ENCODE results near the gene PYHIN1. TPM values are rescaled to one million over a fixed set of nuclear protein-coding genes. Genes with fewer than 3 reads are reported as not detected.
"Not testable (repeated sequence)": the region's sequence is repeated elsewhere in the genome, so short reads cannot be mapped to it uniquely, and the experiment has no call there.

PYHIN1 gene
- total RNA-seq, 1 donor from 2014 or later, result 0.22 TPM

DNA sequence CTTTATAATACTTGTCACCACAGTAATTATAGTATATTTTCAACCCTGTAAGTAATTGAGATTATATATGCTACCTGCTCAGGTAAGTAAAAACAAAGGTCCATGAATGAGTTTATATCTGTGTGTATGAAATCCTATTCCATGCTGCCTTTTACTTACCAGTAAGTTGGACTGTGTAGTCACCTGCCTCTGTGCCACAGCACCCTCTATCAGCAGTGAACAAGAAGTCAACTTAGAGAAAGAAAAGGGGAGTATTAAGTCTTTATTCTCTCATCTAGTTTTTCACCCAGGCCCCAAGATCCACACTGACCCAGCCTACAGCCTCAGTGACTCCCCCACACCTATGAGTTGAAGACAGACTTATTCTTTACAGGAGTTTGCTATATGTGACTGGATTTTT lies 41.5 kb downstream of the PYHIN1 start:
- no peak for ATAC-seq (ENCODE audit: poor library complexity)
- intact Hi-C loops (cut with DNase I), result no loop called here
- DNase-seq, result no peak

GRCh38 chr1:158976219-158976618 lies 44.9 kb downstream of the PYHIN1 start:
- DNase-seq (no peak), ATAC-seq (ENCODE audit: poor library complexity) (no peak)
- intact Hi-C loops (cut with DNase I), result no loop called here

DNA sequence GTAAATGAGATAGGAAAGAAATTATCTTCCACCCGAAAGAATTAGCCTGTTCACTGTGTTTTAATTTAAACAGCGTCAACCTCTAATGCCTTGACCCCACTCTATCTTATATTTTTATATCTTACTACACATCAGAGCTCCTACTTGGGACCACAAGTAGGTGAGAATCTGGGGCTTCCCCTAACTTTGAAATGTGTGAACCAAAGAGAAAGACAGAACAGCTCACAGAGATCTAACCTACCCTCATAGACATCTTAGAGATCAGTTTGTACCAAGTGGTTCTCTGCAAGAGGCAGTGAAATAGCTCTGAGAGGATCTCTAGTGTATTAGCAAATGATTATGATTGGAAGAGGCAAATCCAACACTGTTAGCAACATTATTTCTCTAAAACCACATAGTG lies 47.4 kb downstream of the PYHIN1 start:
- DNase-seq, result no peak
- intact Hi-C loops (cut with DNase I), result no loop called here
- ATAC-seq (ENCODE audit: poor library complexity), result no peak

DNA sequence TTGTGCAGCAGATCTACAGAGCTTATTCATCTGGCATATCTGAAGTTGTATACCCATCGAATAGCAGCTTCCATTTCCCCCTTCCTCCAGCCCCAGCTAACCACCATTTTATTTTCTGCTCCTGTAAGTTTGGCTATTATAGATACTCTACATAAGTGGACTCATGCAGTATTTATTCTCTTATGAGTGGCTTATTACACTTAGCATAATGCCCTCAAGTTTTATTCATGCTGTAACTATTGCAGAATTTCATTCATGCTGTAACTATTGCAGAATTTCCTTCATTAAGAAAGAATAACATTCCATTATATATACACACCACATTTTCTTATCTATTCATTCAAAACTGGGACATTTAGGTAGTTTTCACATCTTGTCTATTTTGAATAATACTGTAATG lies 47.9 kb downstream of the PYHIN1 start:
- ATAC-seq (ENCODE audit: poor library complexity) (no peak), DNase-seq (no peak)
- intact Hi-C loops (cut with DNase I), result no loop called here

GRCh38 chr1:158983235-158983634 lies 51.9 kb downstream of the PYHIN1 start:
- intact Hi-C loops (cut with DNase I), result no loop called here
- DNase-seq (no peak), ATAC-seq (ENCODE audit: poor library complexity) (no peak)

DNA sequence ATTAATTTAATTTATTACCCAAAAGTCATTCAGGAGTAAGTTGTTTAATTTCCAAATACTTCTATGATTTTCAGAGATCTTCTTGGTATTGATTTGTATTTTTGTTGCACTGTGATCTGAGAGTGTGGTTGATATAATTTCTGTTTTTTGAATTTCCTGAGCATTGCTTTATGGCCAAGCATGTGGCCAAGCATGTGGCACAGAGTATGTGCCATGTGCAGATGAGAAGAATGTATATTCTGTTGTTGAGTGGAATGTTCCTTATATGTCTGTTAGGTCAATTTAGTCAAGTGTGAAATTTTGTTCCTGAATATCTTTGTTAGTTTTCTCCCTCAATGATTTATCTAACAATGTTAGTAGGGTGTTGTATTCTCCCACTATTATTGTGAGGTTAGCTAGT lies 53.0 kb downstream of the PYHIN1 start:
- ATAC-seq (ENCODE audit: poor library complexity) (no peak), DNase-seq (no peak)
- intact Hi-C loops (cut with DNase I), result no loop called here

- DNase-seq, result no peak
- ATAC-seq (ENCODE audit: poor library complexity), result no peak
- intact Hi-C loops (cut with DNase I), result no loop called here
Observed at GRCh38 chr1:158989424-158989823, 58.1 kb downstream of the PYHIN1 start.

GRCh38 chr1:158992787-158993312 lies 61.5 kb downstream of the PYHIN1 start:
- no peak for ATAC-seq (ENCODE audit: poor library complexity)
- intact Hi-C loops (cut with DNase I), result loop anchor here (10.0 kb wide), 1 partner anchor 798 kb away; no protein-coding TSS in a partner anchor

GRCh38 chr1:158996998-158997397 lies 65.6 kb downstream of the PYHIN1 start:
- DNase-seq (no peak), ATAC-seq (ENCODE audit: poor library complexity) (no peak)
- intact Hi-C loops (cut with DNase I), result loop anchor here (10.0 kb wide), 1 partner anchor 802 kb away; no protein-coding TSS in a partner anchor

More at GRCh38 chr1:158992787-158993312, 61.5 kb downstream of the PYHIN1 start:
- DNase-seq, result no peak

GRCh38 chr1:158998037-158998780 lies 66.9 kb downstream of the PYHIN1 start:
- ATAC-seq (ENCODE audit: poor library complexity) (peak; percentile 19), DNase-seq (no peak)
- intact Hi-C loops (cut with DNase I), result loop anchor here (10.0 kb wide), 1 partner anchor 803 kb away; no protein-coding TSS in a partner anchor

- DNase-seq (peak; percentile 70), ATAC-seq (ENCODE audit: poor library complexity) (peak; percentile 58)
- intact Hi-C loops (cut with DNase I), result loop anchor here (10.0 kb wide), 1 partner anchor 804 kb away; no protein-coding TSS in a partner anchor
Observed at GRCh38 chr1:158998781-158999161, 67.4 kb downstream of the PYHIN1 start.

DNA sequence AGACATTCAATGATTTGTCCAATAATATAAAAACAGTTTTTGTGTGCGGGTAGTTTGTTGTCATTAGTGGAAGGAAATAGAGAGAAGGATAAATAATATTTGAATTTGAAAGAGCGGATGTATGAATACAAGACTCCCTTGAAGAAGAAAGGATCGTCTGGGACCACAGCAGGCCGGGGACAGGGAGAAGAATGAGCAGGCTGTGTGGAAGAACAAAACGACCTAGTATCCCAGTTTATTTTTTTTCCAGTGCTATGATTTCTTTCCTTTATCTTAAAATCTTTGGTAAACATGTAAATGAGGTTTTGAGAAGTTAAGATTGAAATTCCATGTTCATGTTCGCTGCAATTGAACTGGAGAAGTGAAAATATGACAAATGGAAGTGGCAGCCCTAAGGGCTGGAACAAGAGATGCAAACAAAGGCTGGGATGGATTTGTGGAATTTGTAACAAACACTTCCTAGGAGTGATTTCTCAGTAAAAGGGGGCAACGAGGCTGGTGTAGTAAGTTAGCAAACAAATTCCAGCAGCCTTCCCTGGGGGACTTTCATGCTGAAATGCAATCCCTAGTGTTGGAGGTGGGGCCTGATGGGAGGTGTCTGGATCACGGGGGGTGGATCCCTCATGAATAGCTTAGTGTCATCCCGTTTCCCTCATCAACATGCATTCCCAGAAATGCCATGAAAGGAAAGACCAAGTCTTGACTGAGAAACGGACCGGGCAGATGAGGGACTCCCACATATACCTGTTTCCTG lies 68.1 kb downstream of the PYHIN1 start:
- intact Hi-C loops (cut with DNase I), result loop anchor here (10.0 kb wide), 1 partner anchor 805 kb away; no protein-coding TSS in a partner anchor
- DNase-seq, result peak; percentile 75
- ATAC-seq (ENCODE audit: poor library complexity), result peak; percentile 91

GRCh38 chr1:159000070-159000409 lies 68.7 kb downstream of the PYHIN1 start:
- peak; percentile 26 for ATAC-seq (ENCODE audit: poor library complexity)
- intact Hi-C loops (cut with DNase I), result no loop called here
- no peak for DNase-seq

DNA sequence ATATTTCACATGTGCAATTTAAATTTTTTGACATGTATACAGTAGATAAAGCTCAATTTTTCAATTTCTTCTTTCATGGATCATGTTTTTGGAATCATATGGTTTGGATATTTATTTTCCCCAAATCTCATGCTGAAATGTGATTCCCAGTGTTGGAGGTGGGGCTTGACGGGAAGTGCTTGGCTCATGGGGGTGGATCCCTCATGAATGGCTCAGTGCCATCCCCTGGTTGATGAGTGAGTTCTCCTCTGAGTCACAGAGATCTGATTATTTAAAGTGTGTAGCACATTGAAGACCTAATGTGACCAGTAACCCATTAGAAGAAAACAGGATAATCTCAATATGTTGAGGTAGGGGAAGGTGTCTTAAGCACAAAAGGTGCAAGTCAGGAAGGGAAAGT lies 69.3 kb downstream of the PYHIN1 start:
- DNase-seq, result peak; percentile 83
- peak; percentile 88 for ATAC-seq (ENCODE audit: poor library complexity)
- intact Hi-C loops (cut with DNase I), result no loop called here

- ATAC-seq (ENCODE audit: poor library complexity), result no peak
- intact Hi-C loops (cut with DNase I), result no loop called here
- DNase-seq, result no peak
Observed at GRCh38 chr1:159005161-159005560, 73.8 kb downstream of the PYHIN1 start.

GRCh38 chr1:159005676-159006075 lies 74.3 kb downstream of the PYHIN1 start:
- DNase-seq (no peak), ATAC-seq (ENCODE audit: poor library complexity) (peak; percentile 14)
- intact Hi-C loops (cut with DNase I), result no loop called here

- DNase-seq; intact Hi-C loops (cut with DNase I); ATAC-seq (ENCODE audit: poor library complexity): not testable (repeated sequence)
Observed at GRCh38 chr1:159006210-159006807, 75.0 kb downstream of the PYHIN1 start.

DNA sequence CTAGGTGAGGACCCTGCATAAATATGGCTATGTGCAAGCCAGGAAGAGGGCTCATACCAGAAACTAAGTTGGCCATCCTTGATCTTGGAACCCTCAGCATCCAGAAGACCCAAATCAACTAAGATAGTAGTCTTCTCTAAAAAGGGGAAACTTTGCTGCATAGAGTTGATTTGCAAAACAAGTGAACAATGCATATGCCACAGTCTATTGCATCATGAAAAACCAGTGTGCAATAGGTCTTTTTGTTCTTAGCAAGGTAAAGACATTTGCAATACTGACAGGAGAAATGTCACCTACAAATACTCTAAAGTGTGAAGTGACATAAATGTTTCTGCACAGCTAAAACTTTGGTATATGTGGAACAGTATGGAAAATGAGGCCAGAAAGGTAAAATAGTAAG lies 76.4 kb downstream of the PYHIN1 start:
- intact Hi-C loops (cut with DNase I), result no loop called here
- no peak for ATAC-seq (ENCODE audit: poor library complexity)

DNA sequence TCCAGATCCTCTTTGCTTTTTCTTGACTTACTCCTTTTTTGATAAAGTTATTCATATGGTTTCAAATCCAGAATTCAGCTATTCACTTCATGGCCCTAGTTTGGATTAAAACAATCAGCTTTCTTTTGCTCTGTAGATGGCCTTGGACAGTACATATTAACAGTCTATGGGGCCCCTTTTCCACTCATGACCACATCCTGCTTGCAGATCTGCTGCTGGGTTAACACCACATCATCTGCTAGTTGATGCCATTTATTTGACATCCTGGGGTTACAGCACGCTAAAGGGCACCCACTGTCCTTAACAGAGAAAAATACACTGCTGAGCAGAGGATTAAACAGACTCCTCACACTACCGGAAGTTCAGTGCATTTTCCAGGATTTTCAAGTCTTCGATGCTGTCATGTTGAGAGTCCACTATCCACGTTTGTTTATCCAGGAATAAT lies 77.4 kb downstream of the PYHIN1 start:
- no peak for ATAC-seq (ENCODE audit: poor library complexity)
- intact Hi-C loops (cut with DNase I), result no loop called here

More for the DNA sequence above, 76.4 kb downstream of the PYHIN1 start:
- DNase-seq, result no peak

More for the DNA sequence above, 77.4 kb downstream of the PYHIN1 start:
- DNase-seq, result no peak

Measured in Right ventricle myocardium superior (tissue), 1 donor.